NCI-H1092 (cell line): Measurements from ENCODE around the gene IL12B.
"Not testable (repeated sequence)": the region's sequence is repeated elsewhere in the genome, so short reads cannot be mapped to it uniquely, and the experiment has no call there.

Source experiments
- DNase-seq: peaks from one replicate; lab custom pipeline; 2025; lab: John Stamatoyannopoulos, UW

IL12B gene

DNA sequence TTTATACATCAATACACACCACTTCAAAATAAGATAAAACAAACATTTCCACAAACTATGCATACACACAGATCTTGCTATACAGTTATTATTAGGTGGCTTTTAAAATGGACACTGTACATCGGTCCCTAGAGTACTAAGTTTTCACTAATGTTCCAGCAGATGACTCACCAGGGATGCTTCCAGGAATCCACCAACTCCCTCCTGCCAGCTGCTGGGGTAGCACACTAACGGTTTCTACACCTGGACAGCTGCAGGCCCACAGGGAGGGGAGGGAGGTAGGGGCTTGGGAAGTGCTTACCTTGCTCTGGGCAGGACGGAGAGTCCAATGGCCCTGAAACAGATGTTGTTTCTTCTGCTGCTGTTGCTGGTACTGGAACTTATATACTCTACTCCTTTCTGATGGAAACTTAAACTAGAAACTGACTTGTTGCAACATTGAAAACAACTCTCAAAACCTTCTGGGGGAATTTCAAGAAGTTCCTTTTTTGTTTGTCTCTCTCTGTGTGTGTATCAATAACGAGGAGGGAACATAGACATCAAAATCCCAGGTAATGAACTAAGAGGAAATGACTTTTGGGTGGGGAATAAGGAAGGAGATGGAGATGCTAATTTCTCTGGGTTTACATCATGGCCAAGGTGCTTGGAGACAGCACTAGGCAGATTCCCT, at the start of gene IL12B:
Gene IL12B, minus strand, starts transcription at position 357 of the 670 bp plus-strand sequence. CDS start 3,705 bp downstream, outside the sequence.
- no peak for DNase-seq

DNA sequence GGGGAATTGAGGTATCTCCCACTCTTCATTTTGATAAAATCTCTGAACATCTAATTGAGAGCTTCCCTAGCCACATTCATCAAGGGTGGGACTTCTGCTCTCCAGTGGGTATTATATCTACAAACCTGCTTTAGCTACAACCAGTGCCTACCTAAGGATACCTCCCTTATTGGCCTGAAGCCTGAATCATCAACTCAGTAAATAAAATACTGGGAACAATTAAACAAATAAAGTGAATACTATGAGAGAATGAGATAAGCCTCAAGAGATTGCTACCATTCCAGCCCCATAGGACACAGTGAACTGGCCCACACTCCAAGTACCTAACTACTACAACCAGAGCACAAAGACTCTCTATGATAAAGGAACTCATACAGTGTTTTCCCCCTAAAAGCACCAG, 47.4 kb upstream of the IL12B start:
- DNase-seq, result no peak

DNA sequence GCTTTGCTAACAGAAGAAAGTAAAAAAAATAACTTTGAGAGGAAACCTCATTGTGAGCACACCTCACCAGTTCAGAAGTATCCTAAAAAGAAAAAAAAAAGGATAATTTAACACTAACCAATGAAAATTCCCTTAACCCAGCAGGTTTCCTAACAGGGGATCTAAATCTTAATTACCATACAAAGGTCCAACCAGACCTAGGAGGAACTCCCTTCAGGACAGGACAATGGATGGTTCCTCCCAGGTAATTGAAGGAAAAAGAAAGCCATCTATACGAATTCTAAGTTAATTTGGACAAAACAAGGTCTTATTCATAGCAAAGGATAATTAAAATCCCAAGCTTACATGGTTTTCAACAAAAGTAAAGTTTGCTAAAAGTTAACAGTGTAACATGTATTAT, 37.6 kb upstream of the IL12B start:
- DNase-seq, result not testable (repeated sequence)

- not testable (repeated sequence) for DNase-seq
Measured at GRCh38 chr5:159366776-159367175, 36.5 kb upstream of the IL12B start.

- DNase-seq, result no peak
Measured at GRCh38 chr5:159362220-159362619, 31.9 kb upstream of the IL12B start.

- not testable (repeated sequence) for DNase-seq
Measured at GRCh38 chr5:159359871-159360270, 29.6 kb upstream of the IL12B start.

GRCh38 chr5:159359408-159359807, 29.1 kb upstream of the IL12B start:
- no peak for DNase-seq

DNA sequence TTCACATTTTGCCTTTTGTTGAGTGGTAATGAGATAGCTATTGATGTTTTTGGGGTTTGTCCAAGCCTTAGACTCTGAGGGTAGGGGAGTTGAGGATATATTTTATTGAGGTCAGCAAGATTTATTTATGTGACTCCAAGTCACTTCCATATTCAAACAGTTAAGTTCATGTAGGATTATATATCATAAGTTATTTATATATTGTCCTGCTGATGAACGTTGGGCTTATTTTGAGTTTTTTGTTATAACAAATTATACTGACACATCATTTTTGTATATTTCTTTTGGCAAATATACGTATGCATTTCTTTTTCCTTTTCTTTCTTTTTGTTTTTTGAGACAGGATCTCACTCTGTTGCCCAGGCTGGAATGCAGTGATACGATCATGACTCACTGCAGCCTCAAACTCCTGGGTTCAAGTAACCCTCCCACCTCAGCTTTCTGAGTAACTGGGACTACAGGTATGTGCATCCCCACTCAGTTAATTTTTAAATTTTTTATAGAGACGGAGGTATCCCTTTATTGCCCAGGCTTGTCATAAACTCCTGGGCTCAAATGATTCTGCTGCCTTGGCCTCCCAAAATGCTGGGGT, 23.5 kb upstream of the IL12B start:
- DNase-seq, result no peak

GRCh38 chr5:159350644-159351043, 20.4 kb upstream of the IL12B start:
- not testable (repeated sequence) for DNase-seq

GRCh38 chr5:159350216-159350615, 19.9 kb upstream of the IL12B start:
- not testable (repeated sequence) for DNase-seq

DNA sequence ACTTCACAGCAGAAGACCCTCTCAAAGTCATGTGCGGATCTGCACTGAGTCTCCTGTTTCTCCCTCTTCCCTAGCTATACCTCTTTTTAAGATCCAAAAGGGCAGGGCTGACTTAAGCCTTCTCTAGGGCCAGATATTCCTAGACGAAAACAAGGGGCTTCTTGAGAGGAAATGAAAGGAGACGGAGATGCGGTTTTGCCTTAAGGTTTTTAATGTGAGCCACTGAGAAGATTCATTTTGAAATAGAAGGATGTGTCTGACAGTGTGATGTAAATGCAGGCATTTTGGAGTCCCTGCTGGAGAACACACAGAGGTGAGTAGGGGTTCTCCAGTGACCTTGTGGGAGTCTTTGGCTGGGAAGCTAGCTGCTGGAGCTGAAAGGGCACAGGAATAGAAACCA, 15.6 kb upstream of the IL12B start:
- no peak for DNase-seq

DNA sequence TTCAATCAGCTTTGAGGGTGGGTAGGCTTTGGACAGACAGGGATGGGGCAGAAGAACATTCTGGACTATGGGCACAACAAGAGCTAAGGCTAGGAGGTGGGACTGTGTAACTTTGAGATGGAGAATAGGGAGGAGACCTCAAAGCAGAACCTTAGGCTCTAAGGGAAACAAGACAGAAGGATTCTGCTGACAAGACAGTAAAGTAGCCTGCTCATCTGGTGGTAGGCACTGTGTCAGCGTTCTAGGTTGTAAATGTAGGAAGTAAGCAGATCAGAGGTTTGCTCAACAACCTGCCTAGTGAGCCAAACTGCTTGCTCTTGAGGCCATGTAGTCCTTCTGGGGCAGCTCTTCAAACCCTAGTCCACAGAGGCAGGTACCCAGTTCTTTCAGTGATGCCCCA, 15.0 kb upstream of the IL12B start:
- DNase-seq, result no peak

- DNase-seq, result no peak
Measured at GRCh38 chr5:159343295-159344094, 13.2 kb upstream of the IL12B start.

- DNase-seq, result no peak
Measured at GRCh38 chr5:159342840-159343239, 12.6 kb upstream of the IL12B start.

DNA sequence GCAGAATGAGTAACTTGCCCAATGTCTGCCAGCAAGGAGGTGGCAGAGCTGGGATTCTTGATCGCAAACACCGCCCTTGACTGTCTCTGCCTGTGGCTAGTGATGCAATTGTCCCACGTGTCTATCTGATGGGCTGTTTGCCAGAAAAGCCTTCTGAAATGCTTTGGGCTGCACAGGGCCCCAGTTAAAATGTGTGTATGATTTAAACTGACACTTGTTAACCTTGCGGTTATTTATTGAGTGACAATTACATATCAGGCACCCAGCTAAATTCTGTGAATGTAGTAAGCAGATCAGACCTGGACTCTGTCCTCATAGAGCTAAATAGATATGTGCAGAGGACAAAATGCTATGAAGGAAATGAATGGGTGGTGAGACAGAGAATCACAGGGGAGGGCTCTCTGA, 11.6 kb upstream of the IL12B start:
- DNase-seq, result no peak

- no peak for DNase-seq
Measured at GRCh38 chr5:159341145-159341544, 10.9 kb upstream of the IL12B start.

DNA sequence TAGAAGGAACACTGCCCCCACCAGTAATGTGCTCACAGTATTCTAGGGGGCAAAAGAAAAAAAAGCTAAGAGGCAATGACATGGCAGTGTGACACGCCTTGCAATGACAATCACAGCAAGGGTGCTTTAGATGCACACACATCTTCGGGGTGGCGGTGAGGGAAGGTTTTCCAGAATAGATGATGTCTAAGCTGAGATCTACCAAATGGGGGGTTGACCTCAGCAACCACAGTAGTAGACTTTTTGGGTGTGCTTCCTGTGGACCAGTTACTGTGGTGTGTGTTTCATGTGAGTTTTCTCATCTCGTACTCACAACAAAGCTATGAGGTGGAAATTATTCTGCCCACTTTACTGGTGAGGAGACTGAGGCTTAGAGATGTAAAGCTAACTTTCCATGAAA, 10.2 kb upstream of the IL12B start:
- DNase-seq, result no peak

DNA sequence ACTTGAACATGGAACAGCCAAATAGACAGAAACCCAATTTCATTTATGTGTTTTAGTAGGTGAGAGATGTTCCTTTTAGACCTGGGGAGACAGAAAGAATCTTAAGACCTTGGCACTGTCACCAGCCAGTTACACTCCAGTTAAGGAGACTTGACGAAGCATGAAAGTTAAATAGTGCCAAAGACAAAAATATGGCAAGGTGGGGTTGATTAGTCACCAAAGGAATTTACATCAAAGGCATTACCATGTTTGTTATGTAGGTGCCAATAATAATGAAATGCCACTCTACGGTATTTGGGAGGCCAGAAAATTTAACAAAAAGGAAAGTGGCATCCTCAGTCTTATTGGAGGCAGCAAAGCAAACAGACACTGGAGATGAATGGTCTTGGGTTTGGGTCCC, 9.2 kb upstream of the IL12B start:
- no peak for DNase-seq

DNA sequence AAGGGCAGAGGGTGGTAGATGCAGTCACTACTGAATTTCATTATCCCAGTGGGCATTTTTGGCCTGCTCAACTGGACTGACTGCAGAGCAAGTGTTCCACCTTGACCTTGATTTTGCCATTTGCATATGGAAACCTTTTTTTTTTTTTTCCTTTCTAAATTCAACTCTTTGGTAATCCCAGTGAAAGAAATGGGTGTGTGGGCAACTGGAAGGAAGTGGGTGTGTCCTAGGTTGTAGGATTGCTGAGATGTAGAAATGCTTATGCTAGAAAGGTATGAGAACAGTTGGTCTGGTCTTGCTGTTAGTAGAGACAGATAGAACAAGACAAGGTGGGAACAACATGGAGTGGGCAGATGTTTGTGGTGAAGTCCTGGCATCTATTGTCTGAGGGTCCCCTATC, 7.8 kb upstream of the IL12B start:
- no peak for DNase-seq

- DNase-seq, result no peak
Measured at GRCh38 chr5:159337016-159337955, 7.0 kb upstream of the IL12B start.

DNA sequence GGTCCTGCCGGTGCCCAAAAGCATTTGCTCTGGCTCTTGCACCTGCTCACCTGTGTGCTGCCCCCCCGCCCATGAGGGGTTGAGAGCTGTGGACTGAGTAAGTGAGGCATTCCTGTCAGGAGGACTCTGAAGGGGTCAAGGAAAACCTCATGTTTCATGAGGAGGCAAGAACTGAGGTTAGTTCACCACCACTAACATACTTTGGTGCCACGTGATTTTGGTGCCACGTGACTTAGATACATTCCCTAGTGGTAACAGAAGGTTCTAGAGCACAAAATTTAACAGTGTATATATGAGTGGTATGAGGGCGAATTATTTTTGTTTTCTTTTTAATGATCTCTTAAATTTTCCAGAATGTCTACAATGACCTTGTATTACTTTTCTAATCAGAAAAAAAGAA, 6.3 kb upstream of the IL12B start:
- no peak for DNase-seq

DNA sequence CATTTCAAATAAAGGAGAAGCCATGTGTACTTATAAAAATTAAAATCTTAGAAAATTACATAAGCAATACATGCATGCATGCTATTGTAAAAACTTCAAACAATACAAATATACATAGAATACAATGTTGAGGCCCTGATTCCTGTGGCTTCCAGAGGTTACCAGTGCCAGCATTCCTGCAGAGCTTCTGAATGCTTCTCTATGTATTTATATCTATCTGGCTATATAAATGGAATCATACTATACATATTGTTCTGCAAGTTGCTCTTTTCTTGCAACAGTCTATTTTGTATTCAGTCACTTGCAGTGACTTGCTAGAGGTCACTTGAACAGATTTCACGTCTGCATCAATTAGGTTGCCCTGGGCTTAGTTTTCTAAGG, 3.2 kb upstream of the IL12B start:
- DNase-seq, result no peak
